HG03521 (cell line): ENCODE results near the gene RAB33A.

Source experiments
- ATAC-seq: cut with Tn5 transposase; IDR thresholded peaks from one replicate; pipeline ENCODE4 v1.9.1; 2021; ENCODE audit warnings: mild to moderate bottlenecking, moderate library complexity; ENCODE audit not compliant: unreplicated experiment

Gene RAB33A

DNA sequence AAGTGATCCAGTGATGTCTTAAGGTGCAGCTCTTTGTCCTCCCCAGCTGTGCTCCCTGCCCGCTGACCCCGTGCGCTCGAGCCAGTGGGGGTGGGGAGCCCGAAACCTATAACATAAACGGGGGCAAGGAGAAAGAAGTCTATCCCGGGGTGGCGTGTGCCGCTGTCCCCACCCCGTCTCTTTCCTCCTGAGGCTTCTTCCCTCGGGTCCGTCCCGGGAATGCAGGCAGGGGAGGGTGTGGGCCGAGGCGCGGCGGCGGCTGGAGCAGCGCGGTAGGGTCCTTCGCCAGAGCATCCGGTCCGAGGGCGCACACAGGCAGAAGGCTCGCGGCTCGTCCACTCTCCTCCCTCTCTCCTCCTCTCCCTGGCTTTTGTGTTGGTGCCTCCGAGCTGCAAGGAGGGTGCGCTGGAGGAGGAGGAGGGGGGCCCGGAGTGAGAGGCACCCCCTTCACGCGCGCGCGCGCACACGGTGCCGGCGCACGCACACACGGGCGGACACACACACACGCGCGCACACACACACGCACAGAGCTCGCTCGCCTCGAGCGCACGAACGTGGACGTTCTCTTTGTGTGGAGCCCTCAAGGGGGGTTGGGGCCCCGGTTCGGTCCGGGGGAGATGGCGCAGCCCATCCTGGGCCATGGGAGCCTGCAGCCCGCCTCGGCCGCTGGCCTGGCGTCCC lies at the start of gene RAB33A:
RAB33A (plus strand) TSS at position 517 of the 681 bp plus-strand sequence; CDS start at position 618, 101 bp downstream.
- ATAC-seq = no peak

DNA sequence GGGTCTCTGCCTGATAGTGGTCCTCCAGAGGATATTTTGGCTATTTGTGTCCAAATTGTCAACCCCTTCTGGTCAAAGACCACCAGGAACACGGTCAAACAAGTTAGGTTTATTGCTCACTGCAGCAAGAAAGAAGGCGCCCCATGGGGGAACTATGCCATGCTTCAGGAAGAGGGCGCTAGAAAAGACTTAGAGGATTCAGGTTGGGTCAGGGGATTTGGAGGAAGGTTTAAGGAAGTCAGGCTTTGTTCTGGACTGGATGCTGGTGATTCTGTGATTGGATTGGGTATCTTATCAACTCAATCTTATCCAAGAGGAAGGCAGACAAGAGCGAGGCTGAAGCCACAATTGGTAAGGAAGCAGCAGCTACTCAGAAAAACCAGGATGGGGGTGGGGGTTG lies 47.2 kb upstream of the RAB33A start:
- ATAC-seq = no peak

DNA sequence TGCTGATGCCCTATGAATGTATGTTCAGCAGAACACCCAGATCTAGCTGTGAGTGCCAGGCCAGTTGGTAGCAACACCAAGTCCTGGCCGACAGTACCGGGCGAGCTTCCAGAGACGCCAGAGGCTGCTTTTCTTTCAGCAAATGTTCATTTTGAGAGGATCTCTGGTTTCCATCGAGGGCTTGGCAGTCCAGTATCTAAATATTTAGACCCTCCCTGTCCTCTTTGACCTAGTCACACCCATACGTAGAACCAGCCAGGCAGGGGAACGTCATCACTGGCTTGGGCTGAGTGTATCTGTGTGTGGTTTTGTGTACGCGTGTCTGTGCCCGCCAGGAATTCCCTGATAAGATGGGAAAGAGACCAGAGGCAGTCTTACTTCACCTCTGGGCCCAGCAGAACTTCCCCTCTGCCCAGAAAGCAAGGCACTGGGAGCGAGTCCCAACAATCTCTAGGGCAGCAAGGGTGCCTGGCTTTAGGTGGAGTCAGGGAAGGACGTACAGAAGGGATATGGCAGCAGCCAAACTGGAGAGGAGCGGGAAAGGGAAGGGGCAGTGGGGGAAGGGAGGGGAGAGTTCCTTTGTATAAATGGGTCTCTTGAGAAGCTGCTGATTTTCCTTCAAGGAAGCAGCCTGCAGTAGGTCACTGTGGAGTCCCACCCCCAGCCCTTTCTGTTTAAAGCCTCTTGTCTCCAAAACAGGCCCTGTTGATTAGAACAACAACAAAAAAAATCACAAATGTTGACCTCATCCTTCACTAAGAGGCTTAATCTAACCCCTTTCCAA lies 46.5 kb upstream of the RAB33A start:
- no peak for ATAC-seq

DNA sequence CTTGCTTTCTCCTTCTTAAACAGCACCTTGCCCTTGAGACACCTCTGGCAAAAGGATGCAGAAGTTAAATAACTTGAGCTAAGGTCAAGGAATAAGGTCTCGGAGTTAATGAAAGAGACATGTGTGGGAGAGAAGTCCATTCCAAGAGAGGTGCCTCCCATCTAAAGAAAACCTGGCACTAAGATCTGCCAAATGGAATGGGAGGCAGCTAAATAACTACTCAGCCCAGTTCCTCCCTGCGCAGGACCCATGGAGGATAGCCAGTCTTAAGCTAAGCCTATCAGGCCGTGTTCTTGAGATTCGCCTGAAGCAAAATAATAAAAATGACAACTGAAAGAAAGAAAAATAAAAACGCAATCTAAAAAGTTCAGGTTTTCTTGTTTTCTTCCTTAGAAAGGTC lies 40.8 kb upstream of the RAB33A start:
- no peak for ATAC-seq

DNA sequence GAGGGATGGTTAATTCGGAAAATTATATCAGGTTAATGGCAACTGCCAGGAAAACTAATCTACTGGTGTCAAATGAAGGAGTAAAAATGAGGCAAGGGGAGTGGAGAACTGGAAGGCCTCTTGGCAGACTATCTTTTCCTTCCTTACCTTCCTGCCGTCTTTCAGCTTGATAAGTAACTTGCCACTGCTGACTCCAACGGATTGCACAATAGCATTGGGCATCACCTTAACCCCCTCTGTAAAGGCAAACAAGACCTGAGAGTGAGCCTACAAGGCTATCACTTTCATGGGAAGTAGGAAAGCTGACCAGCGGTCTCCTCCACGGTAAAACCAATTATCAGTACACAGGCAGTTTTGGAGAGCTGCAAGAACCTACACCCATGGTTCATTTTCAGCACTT lies 35.3 kb upstream of the RAB33A start:
- no peak for ATAC-seq

DNA sequence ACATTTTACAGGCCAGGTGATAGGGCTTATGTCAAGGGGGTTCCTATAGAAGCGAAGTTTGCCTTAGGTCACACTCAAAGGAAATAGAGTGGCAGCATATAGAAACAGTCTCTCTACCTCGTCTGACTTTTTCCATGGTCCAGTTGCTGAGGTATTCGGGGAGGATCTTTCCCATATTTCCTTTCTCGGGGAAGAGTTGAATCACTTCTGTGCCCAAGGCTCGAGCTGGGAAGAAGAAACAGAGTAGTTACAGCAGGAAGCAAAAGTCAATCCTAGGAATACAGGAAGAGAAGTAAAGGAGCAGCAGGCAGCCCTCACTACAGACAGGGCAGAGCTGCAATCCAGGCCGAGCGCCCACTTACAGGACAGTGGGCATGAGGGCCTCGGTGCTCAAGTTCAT lies 34.8 kb upstream of the RAB33A start:
- no peak for ATAC-seq

DNA sequence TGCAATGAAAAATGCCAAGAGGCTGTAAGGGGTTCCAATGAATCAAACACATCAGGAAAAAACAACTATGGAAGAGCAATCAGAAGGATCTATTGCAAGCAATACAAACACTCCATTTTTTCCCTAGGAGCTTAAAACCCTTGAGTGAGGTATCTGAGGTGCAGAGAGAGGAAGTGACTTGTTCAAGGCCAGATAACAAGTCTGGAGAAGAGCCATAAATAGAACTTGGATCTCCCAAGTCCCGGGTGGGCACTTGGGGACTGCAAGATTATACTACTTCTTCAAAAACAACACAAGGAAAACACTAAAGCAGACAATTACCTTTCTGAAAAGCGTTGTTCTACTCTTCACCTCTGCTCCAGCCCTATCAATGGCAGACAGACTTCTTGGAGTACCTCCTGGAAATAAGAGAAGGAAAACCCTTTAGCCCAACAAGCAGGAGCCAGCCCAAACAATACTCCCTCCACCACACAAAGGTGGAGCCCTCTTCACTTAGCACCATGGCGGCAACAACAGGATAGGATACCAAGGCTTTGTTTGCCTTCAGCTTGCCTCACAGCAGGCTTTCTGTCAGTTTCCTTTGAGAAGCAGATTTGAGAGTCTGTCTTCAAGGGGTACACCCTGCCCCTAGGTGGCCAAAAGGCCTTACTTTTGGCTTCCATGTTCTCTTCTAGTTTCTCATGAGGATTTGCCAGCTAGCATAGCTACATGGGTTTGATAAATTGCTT lies 32.1 kb upstream of the RAB33A start:
- ATAC-seq = no peak

DNA sequence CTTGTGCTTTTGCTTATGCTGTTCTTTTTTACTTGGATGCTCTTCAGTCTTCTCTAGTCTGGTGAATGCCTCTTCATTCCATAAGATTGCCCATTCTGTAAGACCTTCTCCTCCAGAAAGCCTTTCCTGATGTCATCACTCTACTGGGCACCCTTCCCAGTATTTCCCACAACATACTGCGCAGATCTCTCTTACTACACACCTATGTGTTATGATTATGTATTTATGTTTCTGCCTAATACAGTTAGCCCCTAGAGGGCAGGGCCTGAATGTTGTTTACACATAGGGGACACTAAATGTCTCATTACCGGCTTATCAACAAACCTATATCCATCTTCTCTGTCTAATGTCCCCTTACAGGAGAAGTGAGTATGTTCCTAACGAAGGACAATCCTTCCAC lies 27.3 kb upstream of the RAB33A start:
- no peak for ATAC-seq

DNA sequence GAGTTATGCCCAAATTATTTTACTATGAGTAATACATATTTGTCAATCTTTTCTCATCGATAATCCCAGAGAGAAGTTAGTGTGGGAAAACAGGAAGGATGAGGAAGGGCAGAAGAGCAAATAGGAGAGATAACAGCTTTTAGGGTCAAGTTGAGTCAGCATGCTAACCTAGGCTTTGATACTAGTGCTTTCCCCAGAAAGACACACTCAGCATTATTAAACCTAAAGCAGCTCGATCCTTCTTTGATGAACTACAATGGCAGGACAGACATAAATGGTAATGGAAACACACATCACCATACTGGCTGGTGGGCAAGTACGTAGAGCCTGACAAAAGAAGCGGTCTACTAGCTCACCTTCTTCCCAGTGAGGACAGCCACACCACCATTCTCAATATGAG lies 26.6 kb upstream of the RAB33A start:
- no peak for ATAC-seq

DNA sequence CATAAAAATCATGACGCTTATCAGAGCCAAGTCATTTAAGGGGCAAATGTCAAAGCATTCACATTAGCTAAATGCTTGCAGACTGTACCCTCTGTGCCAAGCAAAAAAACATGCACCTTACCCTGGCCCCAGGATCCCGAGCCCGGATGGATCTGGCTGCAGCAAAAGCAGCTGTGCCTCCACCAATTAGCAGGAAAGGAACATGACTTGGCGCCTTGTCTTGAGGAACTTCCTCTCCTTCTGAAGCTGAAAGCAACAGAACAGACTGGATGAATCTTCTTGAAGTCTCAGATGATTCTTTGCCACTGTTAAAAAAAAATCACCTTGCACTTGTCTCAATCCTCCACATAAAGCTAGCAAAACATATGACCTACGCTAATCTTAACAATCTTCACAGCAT lies 24.1 kb upstream of the RAB33A start:
- ATAC-seq = no peak

DNA sequence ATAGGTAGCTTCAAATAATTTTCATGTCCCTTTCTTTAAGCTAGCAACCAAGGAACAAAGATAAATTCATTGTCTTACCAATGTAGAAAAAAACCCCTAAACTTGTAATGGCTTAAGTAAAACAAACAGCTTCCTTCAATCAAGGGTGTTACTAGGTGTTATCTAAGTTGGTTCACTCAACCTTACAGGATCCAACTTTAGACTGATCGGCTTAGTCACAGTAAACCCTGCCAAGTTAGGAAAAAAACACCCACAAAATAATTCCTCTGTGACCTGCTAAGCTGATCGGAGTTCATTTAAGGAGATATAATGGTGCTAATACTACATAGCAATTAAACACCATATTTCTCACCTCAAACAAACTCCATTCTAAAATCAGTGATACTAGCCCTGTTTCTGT lies 16.2 kb upstream of the RAB33A start:
- no peak for ATAC-seq

DNA sequence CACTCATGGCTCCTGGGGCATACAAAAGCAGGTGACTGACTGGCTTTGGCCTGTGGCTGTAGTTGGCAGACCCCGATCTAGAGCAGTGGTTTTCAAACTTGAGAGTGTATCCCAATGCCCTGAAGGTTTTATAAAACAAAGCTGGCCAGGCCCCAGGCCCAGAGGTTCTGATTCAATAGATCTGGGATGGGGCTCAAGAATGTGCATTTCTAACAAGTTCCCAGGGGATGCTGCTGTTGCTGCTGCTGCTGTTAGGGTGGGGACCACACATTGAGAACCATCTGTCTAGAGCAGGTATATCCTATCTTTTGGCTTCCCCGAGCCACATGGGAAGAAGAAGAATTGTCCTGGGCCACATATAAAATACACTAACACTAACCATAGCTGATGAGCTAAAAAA lies 13.5 kb upstream of the RAB33A start:
- no peak for ATAC-seq

DNA sequence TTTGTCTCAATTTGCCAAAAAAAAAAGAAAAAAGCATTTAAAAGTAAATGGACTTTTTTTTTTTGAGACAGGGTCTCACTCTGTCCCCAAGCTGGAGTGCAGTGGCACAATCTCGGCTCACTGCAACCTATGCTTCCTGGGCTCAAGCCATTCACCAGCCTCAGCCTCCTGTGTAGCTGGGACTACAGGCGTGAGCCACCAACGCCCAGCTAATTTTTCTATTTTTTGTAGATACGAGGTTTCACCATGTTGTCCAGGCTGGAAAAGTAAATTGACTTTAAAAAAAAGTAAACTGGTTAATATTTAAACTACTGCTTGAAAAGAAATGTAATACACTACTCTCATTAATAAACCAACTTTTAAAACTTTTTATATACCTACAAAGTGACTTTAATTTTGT lies 12.0 kb upstream of the RAB33A start:
- no peak for ATAC-seq

DNA sequence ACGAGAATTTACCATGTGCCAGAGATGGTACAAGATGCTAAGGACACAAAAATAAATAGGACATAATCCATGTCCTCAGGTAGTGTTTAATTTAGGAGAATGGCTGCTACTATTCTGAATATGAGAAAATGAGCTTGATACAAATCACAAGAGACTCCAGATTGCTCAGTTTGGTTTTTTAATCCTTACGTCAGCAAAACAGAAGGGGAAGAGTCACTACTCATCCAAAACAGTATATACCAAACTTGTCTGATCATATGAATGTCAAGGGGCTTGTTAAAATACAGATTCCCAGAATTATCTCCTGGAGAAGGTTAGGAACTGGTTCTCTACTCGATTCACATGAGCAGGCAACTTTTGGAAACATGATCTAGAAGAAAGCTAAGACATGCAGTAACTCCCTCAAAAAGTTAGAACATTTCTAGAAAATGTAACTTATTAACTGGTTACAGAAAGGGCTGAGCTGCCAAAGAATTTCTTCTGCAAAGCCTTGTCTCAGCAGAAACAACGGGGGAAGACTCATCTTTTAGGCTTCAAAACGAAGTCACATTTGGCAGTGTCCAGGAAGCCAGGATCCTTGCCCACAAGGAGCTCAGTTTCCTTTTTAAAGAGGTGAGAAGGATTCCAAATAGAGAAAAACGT lies 9.5 kb upstream of the RAB33A start:
- no peak for ATAC-seq

DNA sequence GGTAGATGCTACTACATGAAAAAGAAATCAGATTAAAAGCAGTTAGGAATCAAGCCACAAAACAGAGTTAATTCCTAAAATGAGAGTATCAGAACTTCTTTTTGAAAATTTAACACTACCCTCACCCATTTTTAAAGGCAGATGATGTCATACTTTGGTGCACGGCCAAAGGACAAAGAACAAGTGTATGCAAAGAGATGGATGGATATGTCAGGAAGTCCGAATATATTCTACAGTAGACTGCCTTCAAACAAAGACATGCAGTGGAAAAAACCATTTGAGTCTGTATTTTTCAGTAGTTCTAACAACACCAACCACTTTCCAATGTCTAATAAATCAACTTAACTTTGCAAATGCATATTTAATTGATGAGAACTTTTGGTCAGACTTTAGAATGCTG lies 8.4 kb upstream of the RAB33A start:
- ATAC-seq = no peak

DNA sequence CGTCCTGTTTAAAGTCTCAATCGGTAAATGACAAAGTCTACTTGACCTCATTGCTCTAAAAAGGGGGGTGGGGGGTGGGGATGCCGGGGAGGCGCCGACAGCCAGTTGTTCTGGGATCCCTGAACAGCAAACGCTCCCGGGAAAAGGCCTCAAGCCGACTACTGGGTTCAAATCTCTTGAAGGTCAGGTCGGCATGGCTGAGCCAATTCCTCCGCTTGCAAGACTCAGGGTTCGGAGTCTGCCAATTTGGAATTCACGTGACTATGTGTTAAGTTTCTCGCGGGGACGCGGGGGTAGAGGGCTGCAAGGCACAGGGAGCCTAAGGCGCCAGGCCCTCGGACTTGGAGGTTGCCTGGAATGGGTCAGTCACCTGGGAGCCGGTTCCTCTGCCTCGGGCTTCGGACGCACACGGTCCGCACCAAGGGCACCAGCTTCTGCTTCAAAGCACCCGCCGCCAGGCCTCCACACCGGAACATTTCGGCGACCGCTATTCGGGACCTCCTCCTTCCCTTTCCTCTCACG lies 6.5 kb upstream of the RAB33A start:
- no peak for ATAC-seq

DNA sequence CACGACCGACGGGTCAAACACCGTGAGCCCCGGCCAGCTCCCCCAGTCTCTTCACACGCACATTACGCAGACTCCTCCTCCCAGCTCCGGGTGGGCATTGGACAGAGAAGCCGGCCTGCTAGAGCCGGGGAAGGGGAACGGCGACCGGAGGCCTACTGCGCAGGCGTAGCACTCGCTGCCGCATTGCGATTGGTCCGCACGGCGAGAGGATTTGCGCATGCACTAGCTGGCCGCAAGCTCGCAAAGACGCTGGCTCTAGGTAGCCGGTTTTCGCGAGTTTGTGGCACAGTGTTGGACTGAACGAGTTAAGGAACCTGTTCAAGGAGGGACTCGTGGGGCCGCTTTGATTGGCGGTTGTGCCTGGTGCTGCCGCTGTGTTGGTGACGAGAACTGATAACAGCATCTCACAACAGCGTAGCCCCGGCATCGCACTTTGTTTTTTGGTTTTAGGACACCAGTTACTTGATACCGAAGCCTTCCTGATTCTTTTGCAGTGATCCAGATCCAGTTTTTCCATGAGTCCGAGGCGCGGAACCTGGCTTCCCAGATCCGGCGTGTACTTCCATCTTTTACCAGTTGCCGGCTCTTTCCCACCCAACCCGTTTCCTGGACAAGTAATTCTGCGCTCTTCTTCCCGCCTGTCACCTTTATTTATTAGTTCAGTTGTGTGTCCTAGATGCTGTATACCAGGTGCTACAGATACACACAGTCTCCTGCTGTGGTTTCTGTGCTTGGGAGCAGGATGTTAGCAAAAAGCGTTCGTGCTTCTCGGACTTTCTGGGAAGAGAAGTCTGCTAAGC lies 5.9 kb upstream of the RAB33A start, which contains the start of gene AIFM1:
AIFM1 (minus strand) TSS at position 139 of the 800 bp plus-strand sequence. CDS start 185 bp downstream, outside the sequence.
- peak; percentile 91 for ATAC-seq

DNA sequence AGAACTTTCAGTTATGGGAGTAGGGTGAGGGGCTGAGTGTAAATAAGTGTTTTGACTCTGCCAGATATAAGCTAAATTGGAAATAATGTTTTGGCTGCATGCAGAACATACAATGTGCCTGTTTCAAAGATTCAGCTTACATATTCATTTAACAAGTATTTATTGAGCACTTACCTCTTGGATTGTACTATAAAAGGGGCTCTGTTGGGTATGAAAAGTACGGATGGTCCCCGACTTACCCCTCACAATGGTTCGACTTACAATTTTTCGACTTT lies 5.3 kb upstream of the RAB33A start:
- ATAC-seq = no peak

DNA sequence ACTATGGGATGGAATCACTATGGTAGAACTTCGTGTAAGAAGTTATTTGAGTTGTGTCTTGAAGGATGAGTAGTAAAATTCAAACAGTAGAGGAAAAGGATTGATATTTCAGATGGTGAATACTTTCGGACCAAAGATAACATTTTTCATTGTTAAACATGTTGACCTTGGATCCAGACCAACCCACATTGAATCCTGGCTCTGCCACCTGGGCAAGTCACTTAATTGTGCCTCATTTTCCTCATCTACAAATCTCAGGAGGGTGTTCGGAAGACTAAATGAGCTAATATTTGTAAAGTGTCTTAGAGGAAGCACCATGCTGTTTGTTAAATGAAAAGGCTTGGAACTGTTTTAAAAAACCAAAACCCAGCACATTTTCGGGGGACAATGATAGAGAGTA lies 4.7 kb upstream of the RAB33A start:
- ATAC-seq = no peak

DNA sequence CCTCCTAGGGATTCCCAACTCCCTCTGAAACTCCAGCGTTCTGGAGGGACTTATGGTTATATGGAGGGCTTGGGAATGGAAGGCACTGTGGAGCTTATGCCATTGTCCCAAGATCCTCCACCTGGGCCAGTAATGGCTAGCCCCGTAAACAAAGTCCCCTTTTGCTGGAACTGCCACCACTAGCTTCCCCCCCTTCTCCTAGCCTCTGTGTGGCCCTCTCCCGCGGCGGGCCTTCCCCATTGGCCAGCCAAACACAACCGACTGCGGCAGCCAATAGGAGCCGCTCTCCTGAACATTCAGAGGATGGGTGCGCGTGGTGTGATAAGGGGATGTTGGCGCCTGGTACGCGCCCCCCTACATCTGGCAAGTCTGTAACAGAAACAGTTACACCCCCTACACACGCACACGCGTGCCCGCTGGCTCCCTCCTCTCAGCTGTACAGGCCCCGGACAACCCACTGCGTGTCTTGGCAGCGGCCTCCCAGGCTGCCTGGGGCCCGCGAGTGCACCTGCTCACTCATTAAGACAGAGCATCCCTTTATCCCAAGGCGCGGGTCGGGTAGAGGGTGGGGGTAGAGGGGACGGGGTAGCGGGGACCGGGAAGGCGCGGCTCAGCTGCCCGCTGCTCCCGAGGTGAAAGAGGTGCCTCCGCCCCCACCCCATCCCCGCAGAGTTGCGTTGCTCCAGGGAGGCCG lies 863 bp upstream of the RAB33A start:
- peak; percentile 67 for ATAC-seq
